Measurements from ENCODE around the gene CFAP299.

CFAP299 gene

GRCh38 chr4:80465736-80466135 is 130.2 kb downstream of the CFAP299 start:
- H3K9me3 ChIP-seq (replicated peaks in 1 of 11): 0 out of 22 replicates have a peak, but pooled peaks cover 0 to 4% (median 0%) of the 10 kb centered on the region in 11 experiments
- no peaks in the 10 kb centered on the region for H4K20me1 ChIP-seq
- H3K27me3 ChIP-seq: no peaks in the 10 kb centered on the region
- no peak overlapping the region for H3K27ac ChIP-seq
- H3K4me2 ChIP-seq: no peak overlapping the region
- H3K9ac ChIP-seq: no peak overlapping the region
- no peak overlapping the region for H3K4me3 ChIP-seq
- H3K4me1 ChIP-seq: peaks cover 12 to 27% (median 23%) of the 10 kb centered on the region in 10 experiments; a peak in 17 of 20 replicates
- no peaks in the 10 kb centered on the region for H3K36me3 ChIP-seq
- no peak for TF ChIP-seq Cebpa-rat (IDR thresholded peaks at IDR 0.05)

- H3K9ac ChIP-seq: no peak overlapping the region
- TF ChIP-seq Cebpa-rat (IDR thresholded peaks at IDR 0.05): no peak
- no peak overlapping the region for H3K27ac ChIP-seq
- H4K20me1 ChIP-seq: no peaks in the 10 kb centered on the region
- H3K4me3 ChIP-seq: no peak overlapping the region
- peaks cover 12 to 26% (median 19%) of the 10 kb centered on the region in 10 experiments; a peak in 17 of 20 replicates for H3K4me1 ChIP-seq
- no peaks in the 10 kb centered on the region for H3K36me3 ChIP-seq
- 0 out of 22 replicates have a peak overlapping the region, but pooled peaks of 1 of the 11 experiments have one; percentile 37 for H3K4me2 ChIP-seq
- H3K9me3 ChIP-seq (replicated peaks in 1 of 11): 0 out of 22 replicates have a peak, but pooled peaks cover 0 to 4% (median 0%) of the 10 kb centered on the region in 11 experiments
- H3K27me3 ChIP-seq: no peaks in the 10 kb centered on the region
Measured at GRCh38 chr4:80466618-80467017, 131.1 kb downstream of the CFAP299 start.

GRCh38 chr4:80471756-80472155 is 136.2 kb downstream of the CFAP299 start:
- Histone ChIP-seq H3K4me2 (no peak overlapping the region), H3K36me3 (no peaks in the 10 kb centered on the region), H3K9ac (no peak overlapping the region), H3K27ac (no peak overlapping the region), H3K4me1 (peaks cover 0 to 9% (median 2%) of the 10 kb centered on the region in 10 experiments; a peak in 6 of 20 replicates), H3K9me3 (replicated peaks in 1 of 11) (0 out of 22 replicates have a peak, but pooled peaks cover 0 to 4% (median 0%) of the 10 kb centered on the region in 11 experiments), H3K27me3 (no peaks in the 10 kb centered on the region), H4K20me1 (no peaks in the 10 kb centered on the region), H3K4me3 (no peak overlapping the region)
- TF ChIP-seq Cebpa-rat (IDR thresholded peaks at IDR 0.05): no peak

- Histone ChIP-seq H3K27ac (no peak overlapping the region), H3K4me2 (no peak overlapping the region), H3K36me3 (no peaks in the 10 kb centered on the region), H3K27me3 (no peaks in the 10 kb centered on the region), H3K4me3 (no peak overlapping the region), H3K9me3 (replicated peaks in 1 of 11) (no peaks in the 10 kb centered on the region; a peak in 2 of 22 replicates), H4K20me1 (no peaks in the 10 kb centered on the region), H3K9ac (no peak overlapping the region), H3K4me1 (no peaks in the 10 kb centered on the region)
- no peak for TF ChIP-seq Cebpa-rat (IDR thresholded peaks at IDR 0.05)
Measured at GRCh38 chr4:80475236-80475635, 139.7 kb downstream of the CFAP299 start.

- H3K9me3 ChIP-seq (replicated peaks in 1 of 11): no peaks in the 10 kb centered on the region; a peak in 2 of 22 replicates
- H3K27me3 ChIP-seq: no peaks in the 10 kb centered on the region
- no peak overlapping the region for H3K9ac ChIP-seq
- no peak overlapping the region for H3K27ac ChIP-seq
- no peak for TF ChIP-seq Cebpa-rat (IDR thresholded peaks at IDR 0.05)
- no peak overlapping the region for H3K4me2 ChIP-seq
- no peaks in the 10 kb centered on the region for H3K36me3 ChIP-seq
- no peak overlapping the region for H3K4me3 ChIP-seq
- no peaks in the 10 kb centered on the region for H4K20me1 ChIP-seq
- H3K4me1 ChIP-seq: no peaks in the 10 kb centered on the region
Measured at GRCh38 chr4:80475798-80476197, 140.3 kb downstream of the CFAP299 start.

GRCh38 chr4:80484712-80485111 is 149.2 kb downstream of the CFAP299 start:
- H3K27me3 ChIP-seq: no peaks in the 10 kb centered on the region
- no peak overlapping the region for H3K4me2 ChIP-seq
- H3K9ac ChIP-seq: no peak overlapping the region
- TF ChIP-seq Cebpa-rat (IDR thresholded peaks at IDR 0.05): no peak
- no peaks in the 10 kb centered on the region for H3K36me3 ChIP-seq
- H4K20me1 ChIP-seq: no peaks in the 10 kb centered on the region
- peaks cover 0 to 11% (median 0%) of the 10 kb centered on the region in 11 experiments; a peak in 4 of 22 replicates for H3K9me3 ChIP-seq (replicated peaks in 1 of 11)
- no peak overlapping the region for H3K4me3 ChIP-seq
- no peak overlapping the region for H3K27ac ChIP-seq
- peaks cover 0 to 7% (median 5%) of the 10 kb centered on the region in 10 experiments; a peak in 7 of 20 replicates for H3K4me1 ChIP-seq

GRCh38 chr4:80486603-80487002 is 151.1 kb downstream of the CFAP299 start:
- peaks cover 0 to 15% (median 0%) of the 10 kb centered on the region in 11 experiments; a peak in 4 of 22 replicates for H3K9me3 ChIP-seq (replicated peaks in 1 of 11)
- H3K9ac ChIP-seq: no peak overlapping the region
- no peak overlapping the region for H3K27ac ChIP-seq
- peaks cover 0 to 13% (median 8%) of the 10 kb centered on the region in 10 experiments; a peak in 7 of 20 replicates for H3K4me1 ChIP-seq
- no peaks in the 10 kb centered on the region for H3K27me3 ChIP-seq
- H3K4me2 ChIP-seq: no peak overlapping the region
- no peak overlapping the region for H3K4me3 ChIP-seq
- H4K20me1 ChIP-seq: no peaks in the 10 kb centered on the region
- TF ChIP-seq Cebpa-rat (IDR thresholded peaks at IDR 0.05): no peak
- no peaks in the 10 kb centered on the region for H3K36me3 ChIP-seq

- Histone ChIP-seq H3K27me3 (no peaks in the 10 kb centered on the region), H3K4me3 (no peak overlapping the region), H3K4me2 (peak overlapping the region in 7 of 11 experiments; percentile 4 to 46 (median 35); a peak in 8 of 22 replicates), H4K20me1 (no peaks in the 10 kb centered on the region), H3K27ac (no peak overlapping the region), H3K4me1 (peaks cover 0 to 19% (median 8%) of the 10 kb centered on the region in 10 experiments; a peak in 7 of 20 replicates), H3K9me3 (replicated peaks in 1 of 11) (peaks cover 0 to 40% (median 22%) of the 10 kb centered on the region in 11 experiments; a peak in 16 of 22 replicates), H3K36me3 (no peaks in the 10 kb centered on the region; a peak in 1 of 22 replicates), H3K9ac (no peak overlapping the region)
- TF ChIP-seq Cebpa-rat (IDR thresholded peaks at IDR 0.05): no peak
Measured at GRCh38 chr4:80489798-80490197, 154.3 kb downstream of the CFAP299 start.

- Histone ChIP-seq H3K9ac (no peak overlapping the region), H3K36me3 (peaks cover 0 to 8% (median 0%) of the 10 kb centered on the region in 11 experiments; a peak in 3 of 22 replicates), H3K27ac (no peak overlapping the region), H3K9me3 (replicated peaks in 1 of 11) (peaks cover 21 to 67% (median 47%) of the 10 kb centered on the region in 11 experiments), H4K20me1 (no peaks in the 10 kb centered on the region), H3K4me1 (peaks cover 0 to 25% (median 11%) of the 10 kb centered on the region in 10 experiments; a peak in 8 of 20 replicates), H3K27me3 (no peaks in the 10 kb centered on the region), H3K4me3 (no peak overlapping the region), H3K4me2 (peak overlapping the region in 1 of 11 experiments; percentile 14; a peak in 2 of 22 replicates)
- TF ChIP-seq Cebpa-rat (IDR thresholded peaks at IDR 0.05): no peak
Measured at GRCh38 chr4:80492761-80493160, 157.2 kb downstream of the CFAP299 start.

GRCh38 chr4:80495865-80496264 is 160.3 kb downstream of the CFAP299 start:
- no peaks in the 10 kb centered on the region for H3K27me3 ChIP-seq
- H3K4me3 ChIP-seq: no peak overlapping the region
- H4K20me1 ChIP-seq: no peaks in the 10 kb centered on the region
- peaks cover 4 to 29% (median 20%) of the 10 kb centered on the region in 10 experiments; a peak in 19 of 20 replicates for H3K4me1 ChIP-seq
- peak overlapping the region in 6 of 11 experiments; percentile 1 to 43 (median 38); a peak in 6 of 22 replicates for H3K4me2 ChIP-seq
- H3K27ac ChIP-seq: no peak overlapping the region
- peaks cover 33 to 65% (median 55%) of the 10 kb centered on the region in 11 experiments for H3K9me3 ChIP-seq (replicated peaks in 1 of 11)
- H3K36me3 ChIP-seq: peaks cover 0 to 8% (median 0%) of the 10 kb centered on the region in 11 experiments; a peak in 3 of 22 replicates
- no peak for TF ChIP-seq Cebpa-rat (IDR thresholded peaks at IDR 0.05)
- H3K9ac ChIP-seq: no peak overlapping the region

Data from BLaER1 treated with 17β-estradiol and CSF1 and Interleukin-3, amounts not matched to agents 10 nM and 100 nM (cell line).